Stimulated activated CD4-positive, alpha-beta T cell treated with anti-CD3 and anti-CD28 coated beads, Interleukin-1b, Interleukin-23, amount 100 ng/mL, for 1 hour (primary cell): ENCODE results near the gene F12.
A peak's percentile ranks its signal among the peaks of the same experiment; 100 is the strongest.
"Not testable (repeated sequence)": the region's sequence is repeated elsewhere in the genome, so short reads cannot be mapped to it uniquely, and the experiment has no call there.

Source experiments
- DNase-seq, 2 donors: peaks; one replicate each; pipeline ENCODE4 v3.0.0-alpha.2; 2020; ENCODE audit warnings: low read depth in 2 of 2

F12 gene

GRCh38 chr5:177369645-177370440 is 39.5 kb downstream of the F12 start:
- DNase-seq = no peak

GRCh38 chr5:177368869-177369644 is 40.3 kb downstream of the F12 start:
- no peak for DNase-seq

GRCh38 chr5:177367981-177368868 is 41.1 kb downstream of the F12 start:
- DNase-seq = no peak

- DNase-seq = no peak
Observed at GRCh38 chr5:177367323-177367848, 42.0 kb downstream of the F12 start.

- DNase-seq = no peak
Observed at GRCh38 chr5:177366528-177367322, 42.6 kb downstream of the F12 start.

GRCh38 chr5:177365845-177366527 is 43.4 kb downstream of the F12 start:
- no peak for DNase-seq

- DNase-seq = no peak
Observed at GRCh38 chr5:177364159-177364962, 45.0 kb downstream of the F12 start.

GRCh38 chr5:177363565-177363964 is 45.8 kb downstream of the F12 start:
- no peak for DNase-seq

GRCh38 chr5:177362610-177363507 is 46.5 kb downstream of the F12 start:
- DNase-seq = peak in 1 of 2 donors; percentile 57

GRCh38 chr5:177362292-177362609 is 47.1 kb downstream of the F12 start:
- no peak for DNase-seq

- DNase-seq = no peak
Observed at GRCh38 chr5:177361418-177362291, 47.7 kb downstream of the F12 start.

GRCh38 chr5:177360740-177361139 is 48.6 kb downstream of the F12 start:
- not testable (repeated sequence) for DNase-seq

- no peak for DNase-seq
Observed at GRCh38 chr5:177359860-177360259, 49.5 kb downstream of the F12 start.

GRCh38 chr5:177359451-177359851 is 49.9 kb downstream of the F12 start:
- DNase-seq = no peak

- DNase-seq = no peak
Observed at GRCh38 chr5:177358370-177358819, 51.0 kb downstream of the F12 start.

- DNase-seq = no peak
Observed at GRCh38 chr5:177357459-177358351, 51.7 kb downstream of the F12 start, which contains the start of gene RGS14. TSS of gene RGS14 (plus strand) at chr5:177357924. CDS start at chr5:177358025, 101 bp downstream.

- DNase-seq = no peak
Observed at GRCh38 chr5:177357146-177357458, 52.3 kb downstream of the F12 start.
